ENCODE data around the gene HSD11B2.
A peak's percentile ranks its signal among the peaks of the same experiment; 100 is the strongest.

The HSD11B2 gene

DNA sequence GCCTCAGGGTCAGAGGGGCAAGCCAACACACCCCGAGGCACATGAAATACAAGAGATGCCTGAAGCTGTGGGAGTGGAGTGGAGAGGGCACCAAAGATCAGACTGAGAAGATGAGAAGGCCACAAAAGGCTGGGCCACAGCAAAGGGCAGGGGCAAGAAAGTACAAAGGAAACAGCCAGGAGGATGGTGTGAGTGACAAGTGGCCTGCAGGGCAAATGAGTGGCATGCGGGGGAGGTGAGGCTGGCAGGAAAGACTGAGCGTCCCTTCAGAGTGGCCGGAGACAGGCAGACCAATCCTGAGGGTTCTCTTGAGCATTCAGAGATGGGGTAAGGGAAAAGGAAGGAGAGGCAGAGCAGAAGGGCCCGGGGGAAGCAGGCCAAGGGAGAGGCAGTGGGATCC lies 23.2 kb downstream of the HSD11B2 start:
- FAIRE-seq: no peak

DNA sequence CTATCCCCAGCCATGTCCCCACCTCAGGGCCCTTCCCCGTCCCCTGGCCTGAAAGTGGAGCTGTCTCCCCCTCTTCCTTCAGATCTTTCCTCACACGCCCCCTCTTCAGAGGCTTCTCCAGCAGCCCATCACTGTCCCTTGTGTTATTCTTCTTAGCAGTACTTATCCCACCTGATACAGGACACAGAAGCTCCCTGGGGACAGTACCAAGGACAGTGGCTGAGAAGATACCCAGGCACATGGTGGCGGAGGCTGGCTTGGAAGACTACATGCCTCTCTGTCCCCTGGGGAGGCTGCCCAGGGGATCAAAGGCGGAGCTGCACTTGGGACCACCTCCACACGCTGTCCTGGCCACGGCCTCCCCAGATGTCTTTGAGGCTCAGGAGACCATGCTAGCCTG lies 23.9 kb downstream of the HSD11B2 start:
- FAIRE-seq: no peak

DNA sequence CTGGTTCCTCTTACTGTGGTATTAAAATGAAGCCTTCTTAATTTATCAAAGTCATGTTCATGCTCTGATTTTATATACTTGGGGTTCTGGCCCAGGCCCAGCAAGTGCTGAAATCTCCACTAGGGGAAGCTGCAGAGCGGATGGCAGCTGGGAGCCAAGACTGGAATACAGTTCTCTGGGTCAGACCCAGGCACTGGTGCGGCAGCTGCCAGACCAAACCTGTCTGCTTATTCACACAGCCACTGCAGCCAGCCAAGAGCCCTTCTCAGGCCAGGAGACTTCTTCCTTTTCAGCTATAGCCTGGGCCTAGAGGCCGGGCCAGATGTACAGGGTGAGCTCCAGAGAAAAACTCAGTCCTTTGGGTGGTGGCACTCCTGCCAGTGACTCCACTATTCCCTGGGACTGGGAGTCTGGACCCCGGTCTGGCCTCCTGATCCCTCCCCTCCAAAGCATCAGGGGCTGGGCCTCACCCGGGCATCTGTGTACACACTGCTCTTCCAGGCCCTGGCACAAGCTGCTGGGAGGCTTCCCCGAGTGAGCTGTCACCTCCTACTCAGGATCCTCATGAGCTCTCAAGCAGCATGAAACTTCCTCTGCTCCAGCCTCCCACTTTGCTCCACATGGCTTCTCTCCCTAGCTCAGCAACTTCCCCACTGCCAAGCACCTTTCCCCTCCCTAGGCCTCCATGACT lies 25.6 kb downstream of the HSD11B2 start:
- FAIRE-seq: no peak

DNA sequence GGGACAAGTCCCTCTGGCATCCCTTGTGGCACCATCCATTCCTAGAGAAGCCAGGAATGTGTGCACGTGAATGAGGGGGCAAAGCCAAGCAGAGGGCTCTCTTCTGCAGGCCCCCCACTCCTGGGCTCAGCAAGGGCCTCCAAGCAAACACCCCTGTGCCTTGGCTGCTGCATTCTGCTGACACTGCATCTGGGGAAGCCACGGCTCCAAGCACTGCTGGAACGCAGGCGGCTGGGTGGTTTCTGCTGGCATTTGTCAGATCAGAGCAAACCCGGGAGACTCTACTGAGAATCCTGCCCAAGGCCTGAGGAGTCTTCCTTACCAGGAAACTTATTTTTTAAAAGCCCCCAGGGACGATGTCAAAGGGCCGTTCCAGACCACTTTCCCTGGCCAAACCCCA lies 26.7 kb downstream of the HSD11B2 start:
- no peak for FAIRE-seq

DNA sequence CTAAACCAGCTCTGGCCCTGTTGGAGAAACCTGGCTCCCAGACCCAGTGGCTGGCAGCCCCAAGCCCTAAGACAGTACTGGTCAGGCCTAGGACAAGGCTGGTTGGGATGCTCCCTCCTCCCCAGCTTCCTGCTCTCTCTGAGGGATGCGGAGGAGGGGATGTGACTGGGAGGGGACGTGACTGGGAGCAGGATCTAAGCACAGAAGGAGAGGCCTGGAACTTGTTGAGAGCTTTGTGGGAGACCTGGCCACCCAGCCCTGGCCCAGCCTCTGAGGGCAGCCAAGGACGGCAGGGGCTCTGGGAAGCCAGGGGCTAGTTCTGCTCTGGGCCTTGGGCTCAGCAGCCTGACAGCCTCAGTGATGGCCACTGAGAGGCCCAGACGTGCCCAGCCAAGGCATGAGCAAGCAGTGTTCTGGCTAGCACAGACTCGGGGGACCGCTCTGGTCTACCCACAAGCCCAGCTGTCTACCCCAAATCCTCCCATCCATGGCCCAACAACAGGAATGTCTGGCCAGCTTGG lies 27.3 kb downstream of the HSD11B2 start:
- peak; percentile 37 for FAIRE-seq

DNA sequence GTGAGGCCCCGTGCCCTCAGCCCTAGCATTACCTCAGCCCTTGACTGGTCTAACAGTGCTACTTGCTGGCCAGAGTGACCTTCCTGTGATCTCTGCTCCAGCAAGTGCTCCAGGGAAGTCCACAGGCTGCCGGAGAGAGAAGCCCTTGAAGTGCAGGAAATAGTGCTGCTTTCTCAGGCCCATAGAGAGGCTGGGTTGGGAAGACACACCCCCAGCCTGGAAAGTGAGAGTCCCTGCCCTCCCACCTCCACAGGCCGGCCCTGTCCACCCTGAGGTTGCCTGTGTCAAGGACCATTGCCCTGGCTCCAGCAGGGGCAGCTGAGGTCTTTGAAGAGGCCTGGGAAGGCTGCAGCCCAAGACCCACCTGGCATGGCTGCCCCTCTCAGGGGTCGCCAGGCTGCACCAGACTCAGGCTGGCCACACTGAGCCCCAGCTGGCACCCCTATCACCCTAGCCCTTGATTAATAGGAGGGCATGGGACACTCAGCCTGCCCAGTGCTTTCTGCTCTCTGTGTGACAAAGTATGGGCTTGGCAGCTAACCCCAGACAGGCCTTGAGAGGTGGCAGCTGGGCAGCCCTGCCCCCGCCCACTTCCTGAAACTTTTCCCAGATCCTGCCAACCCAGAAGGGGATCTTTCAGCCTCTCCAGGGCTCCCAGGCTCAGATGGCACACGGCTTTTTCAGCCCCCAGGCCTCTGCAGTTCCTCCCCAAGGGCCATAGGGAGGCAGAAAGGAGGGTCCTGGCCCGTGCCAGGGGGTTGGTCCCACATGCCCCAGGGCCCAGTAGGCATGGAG lies 28.3 kb downstream of the HSD11B2 start:
- no peak for FAIRE-seq

DNA sequence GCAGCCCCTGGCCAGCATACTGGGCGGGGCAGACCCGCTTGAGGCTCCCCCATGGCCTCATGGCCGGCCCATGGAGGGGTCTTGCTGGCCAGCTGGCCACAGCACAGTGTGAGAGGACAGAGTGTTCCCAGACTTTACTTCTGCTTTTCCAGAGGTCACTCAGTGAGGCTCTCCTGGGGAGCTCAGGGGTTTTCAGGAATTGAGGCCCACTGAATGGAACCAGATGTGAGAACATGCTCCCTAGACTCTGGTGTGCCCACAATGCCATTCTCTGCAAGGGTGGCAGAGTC lies 28.9 kb downstream of the HSD11B2 start:
- FAIRE-seq: no peak

DNA sequence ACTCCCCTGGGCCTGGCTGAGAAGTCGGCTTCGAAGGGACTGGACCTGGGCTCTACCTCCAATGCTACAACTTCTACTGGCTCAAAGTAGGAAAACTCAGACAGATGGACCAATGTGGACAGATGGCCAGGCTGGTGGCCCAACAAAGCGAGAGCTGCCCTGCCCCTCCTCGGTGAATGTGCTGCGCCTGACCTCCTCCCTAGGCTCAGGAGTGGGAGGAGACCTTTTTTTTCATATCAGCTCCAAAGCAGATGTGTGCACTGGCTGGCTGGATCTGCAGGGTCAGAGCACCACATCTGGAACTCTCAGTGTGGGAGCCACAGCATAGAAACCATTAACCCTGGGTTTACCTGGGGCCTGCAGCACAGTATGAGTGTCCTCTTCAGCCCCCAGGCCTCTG lies 29.2 kb downstream of the HSD11B2 start:
- FAIRE-seq: peak; percentile 83

DNA sequence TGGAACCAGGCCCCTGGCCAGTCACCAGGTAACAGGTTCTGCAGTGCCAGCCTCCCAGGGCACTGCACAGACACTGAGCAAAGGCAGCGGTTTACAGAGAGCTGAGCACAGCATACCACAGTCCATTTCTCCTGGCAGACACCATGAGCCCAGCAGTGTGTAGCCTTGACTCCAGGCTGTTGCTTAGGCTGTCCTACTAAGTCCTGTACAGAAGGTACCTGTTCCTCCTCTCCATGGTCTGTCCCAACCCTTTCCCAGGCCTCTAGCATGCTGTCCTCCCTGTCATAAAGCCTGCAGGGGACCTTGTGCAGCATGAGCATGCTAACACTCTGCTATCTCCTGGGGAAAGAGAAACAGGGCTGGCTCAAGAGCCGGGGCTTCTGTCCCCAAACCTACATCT lies 30.0 kb downstream of the HSD11B2 start:
- no peak for FAIRE-seq

DNA sequence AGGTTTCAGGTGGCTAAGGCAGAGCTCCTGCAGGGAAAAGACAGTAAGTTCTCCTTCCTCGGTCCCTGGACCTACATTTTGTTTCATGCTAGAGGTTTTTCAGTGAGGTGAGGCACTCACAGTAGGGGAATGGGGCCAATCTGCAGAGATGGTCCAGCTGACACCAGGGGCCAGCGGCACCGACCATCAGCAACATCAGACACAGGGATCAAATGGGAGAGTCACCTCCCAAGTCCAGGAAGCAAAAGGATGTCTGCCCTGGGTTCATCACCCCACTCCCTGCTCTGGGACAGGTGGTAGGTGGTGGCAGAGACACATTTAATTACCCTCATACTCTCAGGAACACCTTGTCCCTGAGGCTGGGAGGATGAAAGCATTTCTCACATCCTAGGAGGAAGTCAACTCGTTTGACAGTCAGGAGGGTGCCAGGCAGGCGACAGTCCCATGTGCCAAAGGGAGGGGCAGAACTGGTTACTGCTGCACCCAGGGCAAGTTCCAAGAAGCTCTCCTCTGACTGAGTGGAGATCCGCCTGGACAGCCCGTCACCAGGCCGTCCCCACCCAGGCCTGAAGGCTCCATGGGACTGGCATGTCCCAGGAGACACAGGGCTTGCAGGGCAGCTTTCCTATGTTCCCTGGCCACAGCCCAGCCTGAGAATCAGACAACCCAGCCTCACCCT lies 30.8 kb downstream of the HSD11B2 start:
- FAIRE-seq: no peak

DNA sequence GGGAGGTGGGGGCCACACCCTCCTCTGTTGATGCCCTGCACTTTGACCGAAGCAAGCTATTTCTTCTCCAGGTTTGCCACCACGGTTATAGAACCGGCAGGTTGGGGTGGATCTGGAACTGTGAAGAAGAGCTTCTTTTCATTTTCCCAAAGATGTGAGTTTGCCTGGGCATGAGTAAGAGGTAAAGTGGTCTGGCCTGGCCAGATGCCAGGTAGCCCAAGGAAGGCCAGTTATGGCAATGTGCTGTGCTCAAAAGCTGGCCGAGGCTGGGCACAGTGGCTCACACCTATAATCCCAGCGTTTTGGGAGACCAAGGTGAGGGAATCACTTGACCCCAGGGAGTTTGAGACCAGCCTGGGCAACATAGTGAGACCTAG lies 31.3 kb downstream of the HSD11B2 start:
- no peak for FAIRE-seq

DNA sequence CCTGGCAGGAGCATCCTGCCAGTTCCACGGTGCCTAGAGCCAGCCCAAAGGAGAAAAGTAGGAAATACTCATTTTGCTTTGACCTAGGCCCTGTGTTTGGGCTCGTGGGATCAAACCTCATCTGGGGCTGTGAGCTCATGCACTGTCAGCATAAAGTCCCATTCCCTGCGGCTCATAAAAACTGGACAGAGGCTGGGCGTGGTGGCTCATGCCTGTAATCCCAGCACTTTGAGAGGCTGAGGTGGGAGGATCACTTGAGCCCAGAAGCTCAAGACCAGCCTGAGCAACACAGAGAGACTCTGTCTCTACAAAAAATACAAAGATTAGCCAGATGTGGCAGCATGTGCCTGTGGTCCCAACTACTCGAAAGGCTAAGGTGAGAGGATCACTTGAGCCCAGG lies 32.1 kb downstream of the HSD11B2 start:
- FAIRE-seq: no peak

DNA sequence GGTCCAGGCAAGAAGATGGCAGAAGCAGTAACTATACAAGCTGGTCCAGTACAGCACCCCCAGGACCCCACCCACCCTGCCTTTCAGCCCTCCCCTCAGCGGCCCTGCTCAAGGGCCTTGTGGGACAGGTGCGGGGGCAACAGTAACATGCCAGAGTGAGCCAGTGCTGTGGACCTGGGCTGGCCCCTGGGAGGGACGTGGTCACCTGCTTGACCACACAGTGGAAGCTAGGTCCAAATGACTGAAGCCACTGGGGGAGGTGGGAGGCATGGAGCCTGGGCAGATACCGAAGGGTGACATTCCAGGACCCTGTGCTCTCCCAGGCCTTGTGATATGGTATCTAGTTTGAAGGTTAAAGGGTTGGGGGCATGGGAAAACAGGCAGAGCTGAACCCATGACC lies 32.8 kb downstream of the HSD11B2 start:
- FAIRE-seq: no peak

DNA sequence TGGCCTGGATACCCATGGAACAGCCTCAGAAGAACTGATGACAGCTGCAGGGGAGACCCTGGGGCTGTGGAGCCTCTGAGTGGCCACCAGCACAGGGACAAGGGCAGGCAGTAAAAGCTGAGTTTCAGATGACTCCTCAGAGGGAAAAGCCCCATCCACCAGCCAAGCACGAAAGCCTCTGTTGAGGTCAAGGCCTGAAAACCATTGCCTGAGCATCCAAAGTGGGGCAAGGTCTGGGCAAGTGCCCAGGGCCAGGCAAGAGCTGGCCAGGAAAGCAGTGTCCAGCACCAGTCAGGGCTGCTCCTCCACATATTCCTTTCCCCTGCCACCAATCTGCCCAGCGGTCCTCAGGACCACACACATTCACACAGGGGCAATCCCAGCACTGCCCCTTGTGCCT lies 33.6 kb downstream of the HSD11B2 start:
- no peak for FAIRE-seq

DNA sequence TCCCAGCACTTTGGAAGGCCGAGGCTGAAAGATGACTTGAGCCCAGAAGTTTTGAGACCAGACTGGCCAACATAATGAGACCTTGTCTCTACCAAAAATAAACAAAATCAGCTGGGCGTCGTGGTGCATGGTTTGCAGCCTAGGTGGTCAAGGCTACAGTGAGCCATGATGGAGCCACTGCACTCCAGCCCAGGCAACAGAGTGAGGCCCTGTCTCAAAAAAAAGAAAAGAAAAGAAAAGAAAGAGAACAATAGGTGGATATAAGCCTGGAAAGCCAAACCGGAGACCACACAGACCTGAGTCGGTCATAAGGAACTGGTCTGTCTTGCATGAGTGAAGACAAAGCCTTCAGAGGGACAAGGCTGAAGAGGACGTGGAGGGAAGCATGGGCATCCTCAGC lies 35.7 kb downstream of the HSD11B2 start:
- no peak for FAIRE-seq

DNA sequence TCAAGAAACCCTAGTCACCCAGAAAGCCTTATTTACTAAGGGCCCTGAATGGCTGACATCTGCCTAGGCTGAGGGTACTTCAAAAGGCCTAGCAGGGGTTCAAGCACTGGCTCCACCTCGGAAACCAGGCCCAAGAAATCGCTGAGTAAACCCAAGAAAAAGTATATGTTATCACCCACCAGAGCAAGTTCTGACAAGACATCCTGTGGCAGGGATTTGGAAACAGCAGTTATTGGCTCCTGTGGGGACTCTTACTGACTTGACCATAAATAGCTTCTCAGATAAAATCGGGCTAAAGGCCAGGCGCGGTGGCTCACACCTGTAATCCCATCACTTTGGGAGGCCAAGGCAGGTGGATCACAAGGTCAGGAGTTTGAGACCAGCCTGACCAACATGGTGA lies 37.8 kb downstream of the HSD11B2 start:
- no peak for FAIRE-seq

DNA sequence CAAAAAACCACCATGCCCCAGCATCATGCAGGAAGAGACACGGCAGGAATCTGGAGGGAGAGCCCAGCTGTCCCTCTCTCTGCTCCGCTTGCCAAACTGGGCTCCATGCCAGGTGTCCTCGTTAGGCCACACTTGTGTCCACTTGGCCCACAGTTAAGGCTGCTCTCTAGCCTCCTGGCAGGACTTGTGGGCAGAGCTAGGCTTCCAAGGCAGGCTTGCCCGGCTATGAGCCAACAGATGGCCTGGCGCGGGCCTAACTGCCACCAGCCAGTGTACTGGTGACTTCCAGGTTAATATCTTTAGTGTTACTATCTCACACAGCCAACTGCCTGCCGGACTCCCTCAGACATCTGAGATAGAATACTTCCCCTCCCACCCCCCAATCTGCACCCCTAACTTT lies 39.4 kb downstream of the HSD11B2 start:
- no peak for FAIRE-seq

DNA sequence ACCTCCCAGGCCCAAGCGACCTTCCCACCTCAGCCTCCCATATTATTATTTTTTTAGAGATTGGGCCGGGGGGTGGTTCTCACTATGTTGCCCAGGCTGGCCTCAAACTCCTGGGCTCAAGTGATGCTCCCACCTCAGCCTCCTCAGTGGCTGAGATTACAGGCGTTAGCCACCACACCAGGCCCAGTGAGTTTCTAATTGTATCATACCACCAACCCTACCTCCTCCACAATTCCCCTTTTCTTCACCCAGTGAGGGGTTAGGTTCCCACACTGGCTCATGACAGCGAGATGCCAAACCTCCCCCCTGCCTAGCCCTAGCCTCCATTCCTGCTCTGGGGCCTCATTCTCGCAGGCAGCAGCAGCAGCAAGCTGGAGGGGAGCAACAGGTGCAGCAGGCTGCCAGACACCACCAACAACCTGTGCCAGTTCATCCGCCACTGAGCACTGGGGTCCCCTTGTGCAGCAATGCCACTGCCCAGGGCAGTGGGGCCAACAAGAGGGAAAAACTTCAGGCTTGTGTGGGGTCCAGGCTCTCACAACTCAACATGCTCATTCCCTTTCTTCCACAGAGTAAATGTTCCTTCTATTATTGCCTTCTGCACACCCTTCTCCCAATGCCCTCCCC lies 41.0 kb downstream of the HSD11B2 start:
- no peak for FAIRE-seq

DNA sequence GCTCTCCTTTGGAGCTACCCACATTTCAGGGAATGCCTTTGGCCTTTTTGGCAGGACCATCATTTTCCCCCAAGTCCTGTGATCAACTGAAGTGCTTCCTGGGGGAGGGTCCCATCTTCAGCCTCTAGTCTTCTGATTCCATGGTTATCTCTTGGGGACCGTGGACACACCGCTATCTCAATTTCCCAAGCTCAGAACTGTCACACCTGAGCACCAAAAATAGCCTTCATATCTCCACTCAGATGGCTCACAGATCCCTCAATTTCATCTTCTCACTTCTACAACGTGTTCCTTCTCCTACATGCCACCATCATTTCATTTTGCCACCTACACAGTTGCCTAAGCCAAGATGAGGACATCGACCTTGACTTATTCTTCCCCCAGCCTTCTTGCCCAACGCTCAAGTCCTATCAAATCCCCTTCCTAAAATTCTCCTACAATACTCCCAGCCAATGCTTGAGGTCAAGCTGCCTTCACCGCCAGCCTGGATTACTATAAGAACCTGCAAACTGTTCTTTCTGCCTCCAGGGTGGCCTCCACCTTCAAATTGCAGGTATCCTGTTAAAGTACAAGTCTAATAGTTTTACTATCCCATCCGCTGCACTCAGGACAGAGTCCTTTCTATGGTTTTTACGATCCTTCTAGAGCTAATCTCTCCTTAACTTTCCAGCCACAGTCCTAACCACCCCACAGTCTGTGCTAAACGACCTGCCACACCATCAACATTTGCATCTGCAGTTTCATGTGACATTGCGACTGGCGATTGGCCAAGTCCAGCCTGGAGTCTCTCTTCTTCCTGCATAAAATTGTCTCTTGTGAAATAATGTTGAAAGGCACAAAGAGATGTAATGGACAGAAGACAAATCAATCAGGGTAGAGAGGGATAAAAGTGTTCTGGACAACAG lies 43.9 kb downstream of the HSD11B2 start:
- no peak for FAIRE-seq

DNA sequence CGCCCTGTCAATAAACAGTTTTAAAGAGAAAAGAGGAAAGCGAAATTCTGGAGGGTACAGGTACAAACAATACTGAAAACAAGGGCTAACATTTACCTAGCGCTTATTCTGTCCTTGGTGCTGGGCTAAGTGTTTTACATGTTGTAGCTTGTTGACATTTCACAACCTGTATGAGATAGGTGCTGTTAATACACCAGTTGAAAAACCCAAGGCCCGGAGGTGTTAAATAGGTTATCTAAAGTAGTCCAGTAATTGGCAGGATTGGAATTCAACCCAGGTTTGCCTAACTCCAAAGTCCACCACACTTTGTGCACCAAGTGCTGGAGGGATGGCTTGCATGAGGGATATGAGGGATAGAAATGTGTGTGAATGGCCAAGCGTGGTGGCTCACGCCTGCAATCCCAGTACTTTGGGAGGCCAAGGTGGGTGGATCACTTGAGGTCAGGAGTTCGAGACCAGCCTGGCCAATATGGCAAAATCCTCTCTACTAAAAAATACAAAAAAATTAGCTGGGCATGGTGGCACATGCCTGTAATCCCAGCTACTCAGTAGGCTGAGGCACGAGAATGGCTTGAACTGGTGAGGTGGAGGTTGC lies 47.1 kb downstream of the HSD11B2 start:
- no peak for FAIRE-seq

DNA sequence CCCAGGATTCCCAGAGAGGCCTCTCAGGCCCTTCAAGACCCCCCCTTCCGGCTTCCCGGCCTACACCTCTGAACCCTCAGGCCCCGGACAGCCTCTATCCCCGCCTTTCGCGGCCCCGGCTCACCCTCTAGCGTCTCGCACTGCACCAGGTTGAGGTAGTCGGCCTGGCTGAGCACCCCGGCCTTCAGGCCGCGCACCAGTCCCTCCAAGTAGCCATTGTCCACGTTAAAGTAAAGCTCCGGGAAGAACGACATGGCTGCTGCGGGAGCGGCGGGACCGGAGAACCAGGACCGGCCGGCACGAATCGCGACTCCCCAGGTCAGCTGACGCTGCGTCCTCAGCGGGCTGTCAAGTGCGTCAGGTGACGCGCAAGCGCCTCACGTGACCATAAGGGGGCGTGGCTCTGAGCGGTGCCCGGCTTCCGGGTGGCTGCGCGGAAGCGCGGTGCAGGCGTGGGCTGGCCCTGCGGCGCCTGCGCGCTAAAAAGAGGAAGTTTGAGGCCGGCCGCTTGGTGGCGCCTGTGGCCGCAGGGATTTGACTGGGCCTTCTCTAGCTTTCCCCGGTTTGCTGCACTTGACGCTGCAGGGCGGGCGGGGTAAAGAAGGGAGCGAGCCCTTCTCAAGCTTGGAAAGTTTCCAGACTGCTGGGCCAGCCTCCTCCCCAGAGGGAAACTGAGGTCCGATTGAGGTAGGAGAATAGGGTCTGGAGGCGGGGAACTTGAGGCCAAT lies 50.1 kb downstream of the HSD11B2 start, which contains the start of gene ATP6V0D1:
Gene ATP6V0D1, minus strand, starts transcription at position 325 of the 728 bp plus-strand sequence. Its CDS starts 71 bp downstream, at position 254.
- FAIRE-seq: peak; percentile 4
